Breast epithelium (tissue), 3 donors: ENCODE results near the gene MEIKIN.

Experiments used
- POLR2A ChIP-seq: fragments of 450-650 bp; IDR thresholded peaks from one replicate; pipeline ENCODE4 v1.6.1; 2016; ENCODE audit warnings: antibody characterized with exemption, mild to moderate bottlenecking, moderate library complexity
- TF ChIP-seq, protein P1 (sequence below), 3 donors: fragments of 450-650 bp; IDR thresholded peaks; one replicate each; pipeline ENCODE4 v1.5.1; 2016 to 2017; ENCODE audit warnings: antibody characterized with exemption in 3 of 3, mild to moderate bottlenecking in 3 of 3, moderate library complexity in 3 of 3

- TF ChIP-seq, protein P1, sequence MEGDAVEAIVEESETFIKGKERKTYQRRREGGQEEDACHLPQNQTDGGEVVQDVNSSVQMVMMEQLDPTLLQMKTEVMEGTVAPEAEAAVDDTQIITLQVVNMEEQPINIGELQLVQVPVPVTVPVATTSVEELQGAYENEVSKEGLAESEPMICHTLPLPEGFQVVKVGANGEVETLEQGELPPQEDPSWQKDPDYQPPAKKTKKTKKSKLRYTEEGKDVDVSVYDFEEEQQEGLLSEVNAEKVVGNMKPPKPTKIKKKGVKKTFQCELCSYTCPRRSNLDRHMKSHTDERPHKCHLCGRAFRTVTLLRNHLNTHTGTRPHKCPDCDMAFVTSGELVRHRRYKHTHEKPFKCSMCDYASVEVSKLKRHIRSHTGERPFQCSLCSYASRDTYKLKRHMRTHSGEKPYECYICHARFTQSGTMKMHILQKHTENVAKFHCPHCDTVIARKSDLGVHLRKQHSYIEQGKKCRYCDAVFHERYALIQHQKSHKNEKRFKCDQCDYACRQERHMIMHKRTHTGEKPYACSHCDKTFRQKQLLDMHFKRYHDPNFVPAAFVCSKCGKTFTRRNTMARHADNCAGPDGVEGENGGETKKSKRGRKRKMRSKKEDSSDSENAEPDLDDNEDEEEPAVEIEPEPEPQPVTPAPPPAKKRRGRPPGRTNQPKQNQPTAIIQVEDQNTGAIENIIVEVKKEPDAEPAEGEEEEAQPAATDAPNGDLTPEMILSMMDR (IDR thresholded peaks at IDR 0.05), result no peak
- no peak for TF ChIP-seq POLR2A
Observed at GRCh38 chr5:131857388-131857787, 88.1 kb downstream of the MEIKIN start.
